ENCODE data around the gene TMEM150B. TPM values are rescaled to one million over a fixed set of nuclear protein-coding genes. Genes with fewer than 3 reads are reported as not detected.

TMEM150B gene
- total RNA-seq, 1 donor = under 0.01 TPM

GRCh38 chr19:55365245-55365644 lies 40.1 kb upstream of the TMEM150B start:
- no peak overlapping the region for H3K27ac ChIP-seq (ENCODE audit: low read depth, low read length)
- no peaks in the 10 kb centered on the region for H3K79me2 ChIP-seq (ENCODE audit: insufficient read depth, low read length)
- DNase-seq (ENCODE audit: insufficient read length, low spot score, missing footprints) = no peak
- H3K9me3 ChIP-seq (ENCODE audit: low read depth, low read length) = no peaks in the 10 kb centered on the region
- H3K4me1 ChIP-seq (ENCODE audit: insufficient read depth, low read length) = peaks cover 4% of the 10 kb centered on the region
- H3K4me3 ChIP-seq (ENCODE audit: insufficient read depth, low read length) = no peak overlapping the region
- H3K4me2 ChIP-seq (ENCODE audit: insufficient read depth, low read length) = no peak overlapping the region
- no peak overlapping the region for H2AFZ ChIP-seq (ENCODE audit: low read length)
- H3K36me3 ChIP-seq (ENCODE audit: insufficient read depth, low read length) = peaks cover 6% of the 10 kb centered on the region
- no peaks in the 10 kb centered on the region for H4K20me1 ChIP-seq (ENCODE audit: insufficient read depth, low read length)
- TF ChIP-seq, protein P1, sequence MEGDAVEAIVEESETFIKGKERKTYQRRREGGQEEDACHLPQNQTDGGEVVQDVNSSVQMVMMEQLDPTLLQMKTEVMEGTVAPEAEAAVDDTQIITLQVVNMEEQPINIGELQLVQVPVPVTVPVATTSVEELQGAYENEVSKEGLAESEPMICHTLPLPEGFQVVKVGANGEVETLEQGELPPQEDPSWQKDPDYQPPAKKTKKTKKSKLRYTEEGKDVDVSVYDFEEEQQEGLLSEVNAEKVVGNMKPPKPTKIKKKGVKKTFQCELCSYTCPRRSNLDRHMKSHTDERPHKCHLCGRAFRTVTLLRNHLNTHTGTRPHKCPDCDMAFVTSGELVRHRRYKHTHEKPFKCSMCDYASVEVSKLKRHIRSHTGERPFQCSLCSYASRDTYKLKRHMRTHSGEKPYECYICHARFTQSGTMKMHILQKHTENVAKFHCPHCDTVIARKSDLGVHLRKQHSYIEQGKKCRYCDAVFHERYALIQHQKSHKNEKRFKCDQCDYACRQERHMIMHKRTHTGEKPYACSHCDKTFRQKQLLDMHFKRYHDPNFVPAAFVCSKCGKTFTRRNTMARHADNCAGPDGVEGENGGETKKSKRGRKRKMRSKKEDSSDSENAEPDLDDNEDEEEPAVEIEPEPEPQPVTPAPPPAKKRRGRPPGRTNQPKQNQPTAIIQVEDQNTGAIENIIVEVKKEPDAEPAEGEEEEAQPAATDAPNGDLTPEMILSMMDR (IDR thresholded peaks at IDR 0.05; ENCODE audit: extremely low read depth, low read depth, low read length) = no peak
- H3K27me3 ChIP-seq (ENCODE audit: insufficient read depth, low read length) = no peaks in the 10 kb centered on the region

DNA sequence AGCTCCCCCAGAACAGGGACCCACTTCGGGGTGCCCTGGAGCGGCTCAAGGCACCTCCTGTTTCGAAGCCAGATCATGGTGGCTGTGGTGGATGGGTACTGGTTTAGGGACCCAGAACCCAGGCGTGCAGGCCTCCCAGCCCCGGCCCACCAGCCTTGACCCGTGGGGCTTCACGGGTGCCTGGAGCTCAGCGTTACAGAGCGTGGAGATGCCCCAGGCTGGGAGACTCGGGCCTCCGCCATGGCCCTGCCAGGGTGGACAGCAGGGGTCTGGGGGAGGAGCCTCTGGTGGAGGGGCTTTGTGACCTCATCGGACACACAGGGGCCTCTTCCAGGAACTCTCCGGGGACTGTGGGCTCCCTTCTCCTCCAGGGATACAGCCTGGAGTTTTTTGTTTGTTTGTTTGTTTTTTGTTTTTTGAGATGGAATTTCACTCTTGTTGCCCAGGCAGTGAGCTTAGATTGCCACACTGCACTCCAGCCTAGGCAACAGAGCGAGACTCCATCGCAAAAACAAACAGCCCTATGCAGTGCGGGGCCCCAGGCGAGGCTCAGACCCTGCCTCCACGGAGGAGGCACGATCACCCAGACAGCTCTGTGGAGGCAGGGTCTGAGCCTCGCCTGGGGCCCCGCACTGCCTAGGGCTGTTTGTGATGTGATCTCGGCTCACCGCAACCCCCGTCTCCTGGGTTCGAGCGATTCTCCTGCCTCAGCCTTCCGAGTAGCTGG lies 38.0 kb upstream of the TMEM150B start, which contains the start of gene GARIN5B:
GARIN5B (minus strand) TSS at position 271 of the 727 bp plus-strand sequence; CDS start at position 77, 194 bp downstream.
- no peaks in the 10 kb centered on the region for H4K20me1 ChIP-seq (ENCODE audit: insufficient read depth, low read length)
- no peak within 1 kb of the TSS for H3K27ac ChIP-seq (ENCODE audit: low read depth, low read length)
- no peak within 1 kb of the TSS for H2AFZ ChIP-seq (ENCODE audit: low read length)
- H3K4me1 ChIP-seq (ENCODE audit: insufficient read depth, low read length) = no peaks in the 10 kb centered on the region
- no peaks in the 10 kb centered on the region for H3K79me2 ChIP-seq (ENCODE audit: insufficient read depth, low read length)
- no peak for DNase-seq (ENCODE audit: insufficient read length, low spot score, missing footprints)
- no peaks in the 10 kb centered on the region for H3K9me3 ChIP-seq (ENCODE audit: low read depth, low read length)
- H3K27me3 ChIP-seq (ENCODE audit: insufficient read depth, low read length) = no peaks in the 10 kb centered on the region
- H3K4me3 ChIP-seq (ENCODE audit: insufficient read depth, low read length) = no peak within 1 kb of the TSS
- TF ChIP-seq, protein P1 (IDR thresholded peaks at IDR 0.05; ENCODE audit: extremely low read depth, low read depth, low read length) = no peak
- H3K36me3 ChIP-seq (ENCODE audit: insufficient read depth, low read length) = peaks cover 6% of the 10 kb centered on the region
- H3K4me2 ChIP-seq (ENCODE audit: insufficient read depth, low read length) = no peak within 1 kb of the TSS

GRCh38 chr19:55362174-55362989 lies 37.2 kb upstream of the TMEM150B start:
- H3K79me2 ChIP-seq (ENCODE audit: insufficient read depth, low read length) = no peaks in the 10 kb centered on the region
- DNase-seq (ENCODE audit: insufficient read length, low spot score, missing footprints) = no peak
- H3K27ac ChIP-seq (ENCODE audit: low read depth, low read length) = no peak overlapping the region
- H3K36me3 ChIP-seq (ENCODE audit: insufficient read depth, low read length) = peaks cover 6% of the 10 kb centered on the region
- H4K20me1 ChIP-seq (ENCODE audit: insufficient read depth, low read length) = no peaks in the 10 kb centered on the region
- H3K27me3 ChIP-seq (ENCODE audit: insufficient read depth, low read length) = peaks cover under 1% of the 10 kb centered on the region
- TF ChIP-seq, protein P1 (IDR thresholded peaks at IDR 0.05; ENCODE audit: extremely low read depth, low read depth, low read length) = no peak
- H3K9me3 ChIP-seq (ENCODE audit: low read depth, low read length) = no peaks in the 10 kb centered on the region
- H3K4me3 ChIP-seq (ENCODE audit: insufficient read depth, low read length) = no peak overlapping the region
- no peak overlapping the region for H3K4me2 ChIP-seq (ENCODE audit: insufficient read depth, low read length)
- no peak overlapping the region for H2AFZ ChIP-seq (ENCODE audit: low read length)
- H3K4me1 ChIP-seq (ENCODE audit: insufficient read depth, low read length) = no peaks in the 10 kb centered on the region

- no peak overlapping the region for H3K4me3 ChIP-seq (ENCODE audit: insufficient read depth, low read length)
- no peaks in the 10 kb centered on the region for H3K79me2 ChIP-seq (ENCODE audit: insufficient read depth, low read length)
- H3K36me3 ChIP-seq (ENCODE audit: insufficient read depth, low read length) = no peaks in the 10 kb centered on the region
- no peak overlapping the region for H3K4me2 ChIP-seq (ENCODE audit: insufficient read depth, low read length)
- peaks cover 13% of the 10 kb centered on the region for H3K27me3 ChIP-seq (ENCODE audit: insufficient read depth, low read length)
- H3K4me1 ChIP-seq (ENCODE audit: insufficient read depth, low read length) = no peaks in the 10 kb centered on the region
- H2AFZ ChIP-seq (ENCODE audit: low read length) = no peak overlapping the region
- TF ChIP-seq, protein P1 (IDR thresholded peaks at IDR 0.05; ENCODE audit: extremely low read depth, low read depth, low read length) = no peak
- no peaks in the 10 kb centered on the region for H4K20me1 ChIP-seq (ENCODE audit: insufficient read depth, low read length)
- no peaks in the 10 kb centered on the region for H3K9me3 ChIP-seq (ENCODE audit: low read depth, low read length)
- DNase-seq (ENCODE audit: insufficient read length, low spot score, missing footprints) = no peak
- H3K27ac ChIP-seq (ENCODE audit: low read depth, low read length) = no peak overlapping the region
Observed at GRCh38 chr19:55360902-55361301, 35.8 kb upstream of the TMEM150B start.

All from osteoblast (primary cell).